ELF-1 (cell line): ENCODE measurements around the gene CDK10.
"Not testable (repeated sequence)": the region's sequence is repeated elsewhere in the genome, so short reads cannot be mapped to it uniquely, and the experiment has no call there.

Source experiments
- DNase-seq: peaks from one replicate; pipeline ENCODE4 v3.0.0-alpha.2; 2016; ENCODE audit warnings: low read depth, low spot score

Gene CDK10

GRCh38 chr16:89695875-89696669 lies 9.6 kb downstream of the CDK10 start:
- DNase-seq = no peak

DNA sequence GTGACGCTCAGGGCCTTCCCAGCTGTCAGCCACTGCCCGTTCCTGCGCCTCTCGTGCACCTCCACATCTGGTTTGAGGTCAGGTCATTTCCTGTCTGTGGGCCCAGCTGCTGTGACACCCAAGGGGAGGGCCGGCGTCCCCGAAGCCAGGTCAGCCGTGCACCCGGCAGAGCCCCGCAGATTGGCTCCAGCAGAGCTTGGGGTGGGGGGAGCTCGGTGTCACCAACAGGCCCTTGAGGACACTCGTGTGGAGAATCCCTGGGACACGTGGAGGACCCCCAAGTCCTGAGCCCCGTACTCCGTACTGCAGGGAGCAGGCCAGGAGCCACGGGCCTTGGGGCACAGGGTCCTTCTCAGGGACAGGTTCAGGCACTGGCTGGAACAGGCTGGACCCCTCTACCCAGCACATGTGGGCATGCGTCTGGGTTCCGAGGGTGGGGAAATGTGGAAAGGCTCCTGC lies 10.2 kb downstream of the CDK10 start:
- DNase-seq = no peak

GRCh38 chr16:89697161-89697615 lies 10.7 kb downstream of the CDK10 start:
- DNase-seq = no peak

DNA sequence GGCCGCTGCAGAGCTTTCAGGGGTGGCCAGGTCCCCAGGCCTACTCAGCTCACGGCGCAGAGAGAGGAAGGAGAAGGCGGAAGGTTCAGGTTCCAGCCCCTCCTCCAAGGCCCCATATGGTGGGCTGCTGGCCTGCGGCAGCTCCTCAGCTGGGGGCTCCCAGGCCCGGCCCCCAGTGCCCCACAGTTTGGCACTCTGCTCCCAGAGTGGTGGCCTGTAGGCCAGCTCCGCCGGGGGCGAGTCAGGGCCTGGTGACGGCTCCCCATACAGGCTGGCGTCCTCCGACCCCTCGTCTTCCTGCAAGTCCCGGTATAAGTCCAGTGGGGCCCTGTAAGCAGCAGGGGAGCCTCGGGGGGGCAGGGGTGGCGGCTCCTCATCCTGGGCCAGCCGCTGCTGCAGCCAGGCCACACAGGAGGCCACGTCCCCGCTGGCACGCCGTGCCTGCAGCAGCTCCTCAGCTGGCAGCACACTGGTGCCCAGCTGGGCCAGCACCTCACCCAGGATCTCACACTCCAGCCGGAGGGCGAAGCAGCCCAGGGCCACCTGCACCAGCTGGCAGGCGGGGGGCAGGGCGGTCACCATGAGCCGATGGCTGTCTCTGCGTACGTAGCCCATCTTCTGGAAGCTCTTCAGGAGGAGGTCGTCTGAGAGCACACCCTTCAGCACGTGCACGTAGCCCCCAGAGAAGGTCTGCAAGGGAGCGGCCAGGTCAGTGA lies 11.3 kb downstream of the CDK10 start:
- DNase-seq = no peak

DNA sequence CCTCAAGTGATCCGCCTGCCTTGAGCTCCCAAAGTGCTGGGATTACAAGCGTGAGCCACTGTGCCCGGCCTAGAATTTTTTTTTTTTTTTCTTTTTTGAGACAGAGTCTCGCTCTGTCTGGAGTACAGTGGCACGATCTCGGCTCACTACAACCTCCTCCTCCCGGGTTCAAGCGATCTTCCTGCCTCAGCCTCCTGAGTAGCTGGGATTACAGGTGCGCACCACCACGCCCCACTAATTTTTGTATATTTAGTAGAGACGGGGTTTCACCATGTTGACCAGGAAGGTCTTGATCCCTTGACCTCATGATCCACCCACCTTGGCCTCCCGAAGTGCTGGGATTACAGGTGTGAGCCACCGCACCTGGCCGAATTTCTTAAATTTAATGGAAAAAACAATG lies 12.2 kb downstream of the CDK10 start:
- DNase-seq = not testable (repeated sequence)

GRCh38 chr16:89699629-89700099 lies 13.2 kb downstream of the CDK10 start:
- not testable (repeated sequence) for DNase-seq

GRCh38 chr16:89700100-89700648 lies 13.7 kb downstream of the CDK10 start:
- peak; percentile 100 for DNase-seq

- peak; percentile 71 for DNase-seq
Measured at GRCh38 chr16:89700649-89701424, 14.3 kb downstream of the CDK10 start.

DNA sequence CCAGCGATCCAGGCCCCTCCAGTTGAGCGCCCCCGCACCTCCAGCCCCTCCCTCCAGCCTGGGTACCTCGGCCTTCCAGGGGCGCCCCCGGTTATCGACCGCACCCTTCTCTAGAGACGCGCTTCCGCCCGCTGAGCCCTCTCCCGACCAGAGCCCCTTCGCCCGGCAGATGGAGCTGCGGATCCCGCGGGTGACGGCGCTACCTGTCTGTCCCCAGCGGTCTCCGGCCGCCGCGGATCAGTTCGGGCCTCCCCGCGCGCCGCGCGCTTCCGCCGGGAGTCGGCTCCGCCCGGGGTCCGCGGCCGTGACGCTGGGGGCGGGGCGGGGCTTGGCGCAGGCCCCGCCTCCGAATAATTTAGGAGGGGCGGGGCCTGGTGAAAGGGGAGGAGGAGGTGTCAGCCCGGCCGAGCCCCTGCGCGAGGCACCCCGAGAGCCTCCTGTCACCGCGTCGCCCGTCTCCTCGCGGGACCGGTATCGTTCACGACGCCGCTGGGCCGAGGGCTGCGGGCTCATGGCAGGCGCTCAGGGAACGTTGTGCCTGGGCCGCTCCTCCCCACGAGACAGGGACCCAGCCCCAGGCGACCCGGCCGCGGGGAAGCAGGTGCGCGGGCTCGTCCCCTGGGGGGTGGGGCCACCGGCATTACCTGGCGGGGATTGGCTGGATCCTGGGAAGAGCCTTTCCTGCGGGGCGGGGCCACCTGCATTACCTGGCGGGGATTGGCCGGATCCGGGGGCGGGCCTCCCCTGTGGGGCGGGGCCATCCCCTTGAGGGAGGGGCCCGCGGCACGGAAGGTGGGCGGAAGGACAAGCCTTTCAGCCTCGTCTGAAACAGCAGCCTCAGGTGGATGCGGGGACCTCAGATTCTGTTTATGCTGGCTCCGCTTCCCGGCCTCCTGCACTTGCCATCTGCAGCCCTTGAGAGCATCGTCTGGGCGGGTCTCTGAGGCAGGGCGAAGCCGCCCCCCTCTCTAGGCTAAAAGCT lies 15.2 kb downstream of the CDK10 start, which contains the start of gene SPATA2L:
Gene SPATA2L, minus strand, starts transcription at position 281 of the 982 bp plus-strand sequence. CDS start 473 bp downstream, outside the sequence.
- peak; percentile 96 for DNase-seq

- no peak for DNase-seq
Measured at GRCh38 chr16:89704281-89704680, 17.8 kb downstream of the CDK10 start.

- no peak for DNase-seq
Measured at GRCh38 chr16:89705006-89705405, 18.5 kb downstream of the CDK10 start.

DNA sequence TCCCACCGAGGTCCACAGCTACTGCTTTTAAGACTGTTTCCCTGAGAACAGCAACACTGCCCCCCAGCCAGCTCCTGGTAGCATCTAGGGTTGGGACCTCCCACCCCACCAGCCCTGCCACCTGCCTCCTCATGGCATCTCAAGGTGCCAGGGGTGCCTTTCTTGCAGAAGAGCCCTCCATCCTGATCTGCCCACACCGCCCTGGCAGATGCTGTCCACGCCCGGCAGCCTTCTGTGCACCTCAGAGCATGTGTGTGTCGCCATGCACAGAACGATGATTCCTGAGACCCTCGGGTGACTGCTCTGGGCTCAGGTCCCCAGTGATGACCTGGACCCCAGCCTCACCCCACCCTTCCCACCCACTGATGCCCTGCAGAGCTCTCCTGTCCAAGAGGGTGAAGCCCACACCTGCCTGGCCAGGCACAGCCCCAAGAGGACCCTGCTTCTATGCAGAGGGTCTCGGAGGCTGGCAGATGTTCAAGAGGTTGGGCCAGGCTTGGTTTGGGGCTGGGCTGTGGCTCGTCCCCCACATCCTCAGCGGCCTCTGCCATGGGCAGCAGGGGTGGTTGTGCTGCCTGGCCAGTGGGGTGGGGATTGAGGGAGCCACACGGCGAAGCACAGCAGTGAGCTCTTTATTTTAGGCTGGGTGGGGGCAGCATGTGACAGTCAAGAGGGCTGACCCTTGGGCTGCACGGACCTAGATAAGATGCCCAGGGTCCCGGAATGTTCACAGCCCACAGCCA lies 20.2 kb downstream of the CDK10 start:
- DNase-seq = no peak

DNA sequence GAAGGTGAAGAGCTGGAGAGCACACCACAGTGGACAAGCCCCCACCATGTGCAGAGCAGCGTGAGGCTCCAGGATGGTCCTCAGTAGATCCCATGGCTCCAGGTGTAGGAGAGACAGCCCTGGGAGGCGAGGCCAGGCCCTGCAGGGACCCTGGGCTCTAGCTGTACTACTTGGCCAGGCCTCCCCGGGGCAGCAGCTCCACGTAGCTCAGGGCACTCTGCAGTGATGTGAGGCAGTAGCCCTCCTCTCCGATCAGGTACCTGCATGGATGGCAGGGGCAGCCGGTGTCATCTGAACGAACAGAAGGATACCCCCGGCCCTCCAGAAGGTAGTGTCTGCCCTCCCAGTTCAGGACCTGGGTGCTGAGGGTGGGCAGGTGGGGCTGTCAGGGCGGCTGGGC lies 21.2 kb downstream of the CDK10 start:
- no peak for DNase-seq

DNA sequence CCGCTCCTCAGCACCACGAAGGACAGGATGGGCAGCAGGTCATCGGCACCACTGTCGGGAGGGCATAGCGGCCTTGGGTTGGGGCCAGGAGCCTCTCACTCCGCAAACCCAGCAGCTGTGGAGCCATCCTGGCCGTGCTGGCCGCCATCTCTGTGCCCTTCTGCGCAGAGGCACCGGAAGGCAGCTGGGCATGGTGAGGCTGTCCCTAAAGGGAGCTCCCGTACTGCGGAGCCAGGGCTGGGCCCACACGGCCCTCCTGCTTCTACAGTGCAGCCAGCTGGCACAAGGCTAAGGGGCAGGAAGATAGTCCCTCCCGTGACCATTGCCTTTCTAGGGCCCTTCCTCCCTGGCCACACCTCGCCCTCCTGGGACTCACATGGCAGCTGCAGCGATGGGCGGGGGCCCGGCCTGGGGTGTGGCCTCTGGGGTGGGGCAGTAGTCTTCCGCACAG lies 22.0 kb downstream of the CDK10 start:
- no peak for DNase-seq

DNA sequence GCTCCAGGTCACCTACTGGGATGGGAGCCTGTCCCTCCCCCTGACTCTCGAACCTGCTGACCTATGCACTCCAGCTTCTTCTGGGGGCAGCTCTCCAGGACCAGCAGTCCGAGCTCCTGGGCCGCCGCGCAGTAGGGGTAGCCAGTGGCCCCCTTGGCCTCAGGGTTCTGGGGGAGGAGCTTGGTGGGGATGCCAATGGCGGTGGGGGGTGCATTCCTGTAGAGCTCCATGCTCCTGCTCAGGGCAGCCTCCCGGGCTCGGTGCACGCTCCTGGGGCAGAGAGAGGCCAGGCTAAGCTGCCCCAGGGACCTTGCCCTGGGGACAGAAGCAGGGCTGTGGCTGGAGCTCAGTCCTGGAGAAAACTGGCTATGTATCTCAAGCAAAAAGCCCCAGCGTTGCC lies 22.7 kb downstream of the CDK10 start:
- peak; percentile 61 for DNase-seq

GRCh38 chr16:89709716-89710432 lies 23.4 kb downstream of the CDK10 start:
- DNase-seq = no peak

- DNase-seq = peak; percentile 54
Measured at GRCh38 chr16:89710709-89711564, 24.4 kb downstream of the CDK10 start.
